ENCODE measurements around the gene DBNL. TPM values are rescaled to one million over a fixed set of nuclear protein-coding genes. Genes with fewer than 3 reads are reported as not detected.

Gene DBNL
- total RNA-seq, 2 donors from 2014 or later: 91.1 to 104 TPM

- Mint-ChIP-seq H3K27me3 (peaks cover 37% of the 10 kb centered on the region), H3K27ac (peak overlapping the region; percentile 59), H3K4me1 (peaks cover 7% of the 10 kb centered on the region), H3K36me3 (ENCODE audit: low read depth) (peaks cover 5% of the 10 kb centered on the region), H3K4me3 (peak overlapping the region; percentile 85)
- peak; percentile 27 for ATAC-seq
- DNase-seq: peak in 1 of 3 donors; percentile 8
- H3K9me3 ChIP-seq (ENCODE audit: control insufficient read depth, low read length, poor library complexity, severe bottlenecking): no peaks in the 10 kb centered on the region
These were observed 60.6 kb downstream of the DBNL start for GRCh38 chr7:44104860-44105771.

GRCh38 chr7:44105832-44106231, 61.3 kb downstream of the DBNL start:
- Mint-ChIP-seq H3K27ac (peak overlapping the region; percentile 59), H3K4me1 (peaks cover 7% of the 10 kb centered on the region), H3K4me3 (peak overlapping the region; percentile 85), H3K36me3 (ENCODE audit: low read depth) (peaks cover 5% of the 10 kb centered on the region), H3K27me3 (peaks cover 33% of the 10 kb centered on the region)
- no peak for DNase-seq
- no peaks in the 10 kb centered on the region for H3K9me3 ChIP-seq (ENCODE audit: control insufficient read depth, low read length, poor library complexity, severe bottlenecking)
- ATAC-seq: no peak

GRCh38 chr7:44106311-44107065, 62.0 kb downstream of the DBNL start:
- Mint-ChIP-seq H3K4me3 (peak overlapping the region; percentile 85), H3K36me3 (ENCODE audit: low read depth) (peaks cover 5% of the 10 kb centered on the region), H3K27me3 (peaks cover 33% of the 10 kb centered on the region), H3K27ac (peak overlapping the region; percentile 59), H3K4me1 (peaks cover 7% of the 10 kb centered on the region)
- DNase-seq (peak in 1 of 3 donors; percentile 7), ATAC-seq (no peak)
- H3K9me3 ChIP-seq (ENCODE audit: control insufficient read depth, low read length, poor library complexity, severe bottlenecking): no peaks in the 10 kb centered on the region

GRCh38 chr7:44107116-44107960, 62.8 kb downstream of the DBNL start:
- H3K4me1 Mint-ChIP-seq: peaks cover 7% of the 10 kb centered on the region

GRCh38 chr7:44107961-44108767, 63.7 kb downstream of the DBNL start:
- Mint-ChIP-seq H3K27me3 (peaks cover 20% of the 10 kb centered on the region), H3K4me3 (no peak overlapping the region), H3K4me1 (peaks cover 7% of the 10 kb centered on the region), H3K36me3 (ENCODE audit: low read depth) (peaks cover 5% of the 10 kb centered on the region), H3K27ac (no peak overlapping the region)
- no peaks in the 10 kb centered on the region for H3K9me3 ChIP-seq (ENCODE audit: control insufficient read depth, low read length, poor library complexity, severe bottlenecking)
- ATAC-seq: no peak
- DNase-seq: no peak

More at GRCh38 chr7:44107116-44107960, 62.8 kb downstream of the DBNL start:
- Mint-ChIP-seq H3K4me3 (no peak overlapping the region), H3K27me3 (peaks cover 29% of the 10 kb centered on the region), H3K36me3 (ENCODE audit: low read depth) (peaks cover 5% of the 10 kb centered on the region), H3K27ac (no peak overlapping the region)
- no peaks in the 10 kb centered on the region for H3K9me3 ChIP-seq (ENCODE audit: control insufficient read depth, low read length, poor library complexity, severe bottlenecking)
- ATAC-seq (no peak), DNase-seq (no peak)

- Mint-ChIP-seq H3K27ac (no peak overlapping the region), H3K4me1 (peaks cover 7% of the 10 kb centered on the region), H3K4me3 (no peak overlapping the region), H3K36me3 (ENCODE audit: low read depth) (peaks cover 5% of the 10 kb centered on the region), H3K27me3 (peaks cover 16% of the 10 kb centered on the region)
- no peaks in the 10 kb centered on the region for H3K9me3 ChIP-seq (ENCODE audit: control insufficient read depth, low read length, poor library complexity, severe bottlenecking)
- DNase-seq (no peak), ATAC-seq (no peak)
These were observed 64.6 kb downstream of the DBNL start for GRCh38 chr7:44108768-44109750.

- no peak for ATAC-seq
- no peak for DNase-seq
- no peak overlapping the region for H3K4me3 Mint-ChIP-seq
- no peak overlapping the region for H3K27ac Mint-ChIP-seq
- H3K4me1 Mint-ChIP-seq: peaks cover 7% of the 10 kb centered on the region
- H3K9me3 ChIP-seq (ENCODE audit: control insufficient read depth, low read length, poor library complexity, severe bottlenecking): no peaks in the 10 kb centered on the region
- peaks cover 15% of the 10 kb centered on the region for H3K27me3 Mint-ChIP-seq
- H3K36me3 Mint-ChIP-seq (ENCODE audit: low read depth): peaks cover 5% of the 10 kb centered on the region
These were observed 65.5 kb downstream of the DBNL start for GRCh38 chr7:44109991-44110390.

- H3K4me1 Mint-ChIP-seq: no peaks in the 10 kb centered on the region
- ATAC-seq (no peak), DNase-seq (no peak)
- peaks cover 5% of the 10 kb centered on the region for H3K27me3 Mint-ChIP-seq
- H3K9me3 ChIP-seq (ENCODE audit: control insufficient read depth, low read length, poor library complexity, severe bottlenecking): no peaks in the 10 kb centered on the region
- H3K4me3 Mint-ChIP-seq: no peak overlapping the region
- no peak overlapping the region for H3K27ac Mint-ChIP-seq
- H3K36me3 Mint-ChIP-seq (ENCODE audit: low read depth): no peaks in the 10 kb centered on the region
These were observed 66.5 kb downstream of the DBNL start for GRCh38 chr7:44110719-44111635.

Data from T-helper 17 cell (primary cell).